HG03175 (cell line): ENCODE data around the gene DNASE1L2.

ENCODE experiments used
- ATAC-seq: cut with Tn5 transposase; IDR thresholded peaks from one replicate; pipeline ENCODE4 v1.9.1; 2021; ENCODE audit warnings: mild to moderate bottlenecking, moderate library complexity; ENCODE audit not compliant: unreplicated experiment

Gene DNASE1L2

GRCh38 chr16:2284001-2284770, 47.9 kb downstream of the DNASE1L2 start:
- no peak for ATAC-seq

GRCh38 chr16:2284797-2285576, 48.7 kb downstream of the DNASE1L2 start:
- no peak for ATAC-seq

- no peak for ATAC-seq
Measured at GRCh38 chr16:2285731-2286191, 49.5 kb downstream of the DNASE1L2 start.

DNA sequence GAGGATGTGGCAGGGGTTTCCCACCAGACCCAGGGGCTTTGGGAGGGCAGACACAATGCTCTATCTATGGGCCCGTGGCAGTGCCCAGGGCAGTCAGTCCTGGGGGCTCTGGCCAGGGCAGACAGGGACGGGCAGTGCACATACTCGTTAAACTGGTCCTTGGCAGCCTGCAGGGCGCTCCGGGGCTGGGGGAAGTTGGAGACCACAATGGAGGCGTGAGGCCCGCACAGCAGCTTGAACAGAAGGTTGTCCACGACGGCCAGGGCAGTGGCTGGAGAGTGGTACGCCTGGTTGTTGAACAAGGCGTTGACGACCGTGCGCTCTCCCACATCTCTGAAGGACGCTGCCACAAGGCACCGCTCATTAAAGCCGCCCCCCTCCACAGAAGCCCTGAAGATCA, 50.3 kb downstream of the DNASE1L2 start:
- ATAC-seq, result no peak

- ATAC-seq, result no peak
Measured at GRCh38 chr16:2287916-2288547, 51.8 kb downstream of the DNASE1L2 start.
